GM19324 (cell line): ENCODE measurements around the gene MAP3K20.
"Not testable (repeated sequence)": the region's sequence is repeated elsewhere in the genome, so short reads cannot be mapped to it uniquely, and the experiment has no call there.

Experiments used
- ATAC-seq: cut with Tn5 transposase; IDR thresholded peaks from one replicate; pipeline ENCODE4 v1.9.1; 2021; ENCODE audit warnings: mild to moderate bottlenecking, moderate library complexity; ENCODE audit not compliant: unreplicated experiment, low FRiP score

The MAP3K20 gene

GRCh38 chr2:173249661-173250641 lies 174.3 kb downstream of the MAP3K20 start:
- no peak for ATAC-seq

- ATAC-seq, result no peak
Measured at GRCh38 chr2:173251225-173251624, 175.6 kb downstream of the MAP3K20 start.

GRCh38 chr2:173252581-173252980 lies 176.9 kb downstream of the MAP3K20 start:
- no peak for ATAC-seq

- ATAC-seq, result no peak
Measured at GRCh38 chr2:173254659-173255058, 179.0 kb downstream of the MAP3K20 start.

- ATAC-seq, result no peak
Measured at GRCh38 chr2:173258701-173259100, 183.1 kb downstream of the MAP3K20 start.

GRCh38 chr2:173262356-173262755 lies 186.7 kb downstream of the MAP3K20 start:
- not testable (repeated sequence) for ATAC-seq

GRCh38 chr2:173264151-173264550 lies 188.5 kb downstream of the MAP3K20 start:
- no peak for ATAC-seq

GRCh38 chr2:173264603-173265366 lies 189.1 kb downstream of the MAP3K20 start:
- peak; percentile 91 for ATAC-seq

- ATAC-seq, result no peak
Measured at GRCh38 chr2:173271135-173271534, 195.5 kb downstream of the MAP3K20 start.

GRCh38 chr2:173271825-173272224 lies 196.2 kb downstream of the MAP3K20 start:
- ATAC-seq, result no peak

GRCh38 chr2:173272849-173273248 lies 197.2 kb downstream of the MAP3K20 start:
- no peak for ATAC-seq

- no peak for ATAC-seq
Measured at GRCh38 chr2:173278794-173279526, 203.3 kb downstream of the MAP3K20 start.

- ATAC-seq, result no peak
Measured at GRCh38 chr2:173279527-173279868, 203.9 kb downstream of the MAP3K20 start.

- ATAC-seq, result no peak
Measured at GRCh38 chr2:173280853-173281252, 205.2 kb downstream of the MAP3K20 start.

GRCh38 chr2:173281898-173282297 lies 206.3 kb downstream of the MAP3K20 start:
- not testable (repeated sequence) for ATAC-seq

- ATAC-seq, result no peak
Measured at GRCh38 chr2:173282795-173283545, 207.3 kb downstream of the MAP3K20 start.

GRCh38 chr2:173286153-173286809 lies 210.6 kb downstream of the MAP3K20 start:
- no peak for ATAC-seq

GRCh38 chr2:173287594-173287993 lies 211.9 kb downstream of the MAP3K20 start:
- ATAC-seq, result no peak

GRCh38 chr2:173288561-173288960 lies 212.9 kb downstream of the MAP3K20 start:
- ATAC-seq, result no peak

GRCh38 chr2:173290046-173290445 lies 214.4 kb downstream of the MAP3K20 start:
- no peak for ATAC-seq
